Fibroblast of pulmonary artery (primary cell): ENCODE data around the gene FOXP2.

Source experiments
- DNase-seq: peaks from one replicate; pipeline ENCODE4 v3.0.0-alpha.2; 2010; ENCODE audit warnings: low read depth
- H3K4me3 ChIP-seq: replicated peaks from 2 replicates; pipeline ENCODE4 v1.5.1; 2011; ENCODE audit warnings: low read depth, mild to moderate bottlenecking, control low read depth, low read length, moderate library complexity
- CTCF ChIP-seq: IDR thresholded peaks from 2 replicates; pipeline ENCODE4 v1.5.1; 2011; ENCODE audit warnings: mild to moderate bottlenecking, control low read depth, low read length, inconsistent platforms; ENCODE audit errors: missing control alignments

Gene FOXP2

DNA sequence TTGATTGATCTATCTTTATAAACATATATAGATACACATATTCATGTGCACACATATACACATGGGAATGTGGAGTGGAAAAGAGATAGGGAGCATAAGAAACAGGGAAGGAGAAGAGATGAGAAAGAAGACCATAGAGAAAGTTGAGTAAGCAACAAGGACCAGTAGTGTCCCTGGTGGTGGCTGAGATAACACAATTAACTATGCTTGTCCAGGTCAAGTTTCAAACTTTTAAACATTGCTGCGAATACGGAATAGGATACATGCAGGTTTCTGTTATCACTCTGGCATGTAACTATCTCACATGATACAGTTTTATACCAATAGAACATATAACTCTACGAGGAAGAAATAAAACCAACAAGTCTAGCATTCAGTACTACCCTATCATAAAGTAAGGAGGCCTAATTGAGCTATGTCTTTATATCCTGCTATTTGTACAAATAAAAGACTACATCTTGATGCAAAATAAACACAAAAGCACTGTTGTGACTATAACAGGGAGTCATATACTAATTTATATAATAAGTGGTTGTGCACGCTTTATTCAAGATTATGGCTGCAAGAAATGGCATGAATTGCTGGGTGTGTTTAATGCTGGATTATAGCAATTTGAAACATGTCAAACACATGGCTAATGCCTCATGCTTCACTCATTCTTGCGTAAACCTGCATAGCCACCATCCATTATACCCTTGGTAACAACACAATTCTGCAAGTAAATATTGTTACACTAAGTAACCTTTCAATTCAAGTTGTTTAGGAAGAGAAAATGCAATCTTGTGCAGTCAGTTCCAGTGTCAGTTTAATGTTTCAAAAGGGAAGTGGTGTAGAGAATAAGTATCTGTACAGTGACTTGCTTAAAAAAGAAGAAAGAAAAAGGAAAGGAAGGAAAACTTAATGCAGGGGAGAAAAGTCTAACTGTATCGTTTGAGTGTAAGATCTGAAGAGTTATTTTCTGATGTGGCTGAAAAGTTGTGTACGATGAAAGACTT is 8.2 kb downstream of the FOXP2 start:
- no peak overlapping the region for H3K4me3 ChIP-seq
- peak; percentile 37 for TF ChIP-seq CTCF
- no peak for DNase-seq

GRCh38 chr7:114426382-114426781 is 11.8 kb downstream of the FOXP2 start:
- H3K4me3 ChIP-seq = no peak overlapping the region
- no peak for DNase-seq
- TF ChIP-seq CTCF = no peak

- no peak overlapping the region for H3K4me3 ChIP-seq
- peak; percentile 46 for TF ChIP-seq CTCF
- peak; percentile 55 for DNase-seq
These were observed 12.2 kb downstream of the FOXP2 start for GRCh38 chr7:114426824-114427223.

DNA sequence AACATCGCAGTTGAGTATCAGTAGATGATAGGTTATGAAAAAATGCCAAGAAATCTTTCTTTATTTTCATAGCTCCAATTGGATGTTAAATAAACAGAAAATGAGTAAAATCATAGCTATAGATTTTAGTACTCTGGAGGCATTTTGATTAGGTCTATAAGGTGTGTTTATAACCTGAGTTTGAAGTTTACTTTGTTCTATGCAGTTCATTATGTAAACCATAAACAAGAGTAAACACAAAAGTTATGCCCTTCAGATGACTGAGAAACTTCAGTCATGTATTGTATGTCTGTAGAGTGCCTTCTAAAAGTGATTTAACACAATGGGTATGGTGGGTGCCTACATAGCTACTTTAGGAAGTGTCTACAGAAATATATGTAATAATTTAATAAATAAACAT is 13.6 kb downstream of the FOXP2 start:
- H3K4me3 ChIP-seq = no peak overlapping the region
- DNase-seq = no peak
- no peak for TF ChIP-seq CTCF

GRCh38 chr7:114431189-114431588 is 16.6 kb downstream of the FOXP2 start:
- no peak for TF ChIP-seq CTCF
- H3K4me3 ChIP-seq = no peak overlapping the region
- DNase-seq = no peak

- no peak for DNase-seq
- TF ChIP-seq CTCF = no peak
These were observed 17.4 kb downstream of the FOXP2 start for GRCh38 chr7:114432061-114432460.

More at GRCh38 chr7:114432061-114432460, 17.4 kb downstream of the FOXP2 start:
- H3K4me3 ChIP-seq = no peak overlapping the region
